ENCODE results near the gene ADCY5. TPM values are rescaled to one million over a fixed set of nuclear protein-coding genes. Genes with fewer than 3 reads are reported as not detected.

ADCY5 gene
- total RNA-seq, 2 donors from 2014 or later: 12.9 to 69.6 TPM

GRCh38 chr3:123372686-123373473 lies 76.0 kb downstream of the ADCY5 start:
- TF ChIP-seq POLR2A (IDR thresholded peaks at IDR 0.05) (no peak), CTCF (IDR thresholded peaks at IDR 0.05) (no peak), POLR2AphosphoS5 (IDR thresholded peaks at IDR 0.05) (no peak)
- Histone ChIP-seq H3K36me3 (no peaks in the 10 kb centered on the region), H3K4me3 (no peak overlapping the region), H3K9me3 (no peaks in the 10 kb centered on the region), H3K27ac (peak overlapping the region; percentile 39 to 60), H3K4me1 (replicated peaks) (no peaks in the 10 kb centered on the region), H3K27me3 (replicated peaks; ENCODE audit: insufficient read depth) (no peaks in the 10 kb centered on the region)
- DNase-seq (ENCODE audit: low spot score): no peak
- WGBS: 53% methylated on average over 7 of the region's 7 CpGs
- intact Hi-C loops (cut with DNase I): loop anchor here (5.0 kb wide), 1 partner anchor 41 kb away; no protein-coding TSS in a partner anchor

- Histone ChIP-seq H3K4me3 (no peak overlapping the region), H3K4me1 (replicated peaks) (no peaks in the 10 kb centered on the region), H3K36me3 (no peaks in the 10 kb centered on the region), H3K27ac (peak overlapping the region; percentile 39 to 60), H3K27me3 (replicated peaks; ENCODE audit: insufficient read depth) (no peaks in the 10 kb centered on the region), H3K9me3 (no peaks in the 10 kb centered on the region)
- TF ChIP-seq POLR2AphosphoS5 (IDR thresholded peaks at IDR 0.05) (no peak), POLR2A (IDR thresholded peaks at IDR 0.05) (no peak), CTCF (IDR thresholded peaks at IDR 0.05) (no peak)
- intact Hi-C loops (cut with DNase I): loop anchor here (5.0 kb wide), 1 partner anchor 40 kb away; no protein-coding TSS in a partner anchor
- no peak for DNase-seq (ENCODE audit: low spot score)
- WGBS: 56% methylated on average over 6 of the region's 6 CpGs
Measured at GRCh38 chr3:123371859-123372685, 76.8 kb downstream of the ADCY5 start.

- Histone ChIP-seq H3K4me3 (no peak overlapping the region), H3K4me1 (replicated peaks) (no peaks in the 10 kb centered on the region), H3K36me3 (no peaks in the 10 kb centered on the region), H3K27ac (peak overlapping the region in 1 of 2 donors; percentile 39), H3K9me3 (no peaks in the 10 kb centered on the region), H3K27me3 (replicated peaks; ENCODE audit: insufficient read depth) (no peaks in the 10 kb centered on the region)
- no peak for TF ChIP-seq CTCF (IDR thresholded peaks at IDR 0.05)
- TF ChIP-seq POLR2A (IDR thresholded peaks at IDR 0.05): no peak
- no peak for TF ChIP-seq POLR2AphosphoS5 (IDR thresholded peaks at IDR 0.05)
- WGBS: 84% methylated on average over 10 of the region's 10 CpGs
- intact Hi-C loops (cut with DNase I): loop anchor here (5.0 kb wide), 1 partner anchor 39 kb away; no protein-coding TSS in a partner anchor
- DNase-seq (ENCODE audit: low spot score): no peak
Measured at GRCh38 chr3:123371426-123371825, 77.5 kb downstream of the ADCY5 start.

GRCh38 chr3:123370819-123371218 lies 78.1 kb downstream of the ADCY5 start:
- WGBS: 51% methylated on average over 7 of the region's 7 CpGs
- intact Hi-C loops (cut with DNase I): loop anchor here (5.0 kb wide), 1 partner anchor 39 kb away; no protein-coding TSS in a partner anchor
- no peaks in the 10 kb centered on the region for H3K9me3 ChIP-seq
- no peak for TF ChIP-seq POLR2A (IDR thresholded peaks at IDR 0.05)
- no peak for TF ChIP-seq CTCF (IDR thresholded peaks at IDR 0.05)
- TF ChIP-seq POLR2AphosphoS5 (IDR thresholded peaks at IDR 0.05): no peak
- H3K27ac ChIP-seq: no peak overlapping the region
- H3K27me3 ChIP-seq (replicated peaks; ENCODE audit: insufficient read depth): no peaks in the 10 kb centered on the region
- DNase-seq (ENCODE audit: low spot score): no peak
- H3K36me3 ChIP-seq: no peaks in the 10 kb centered on the region
- no peaks in the 10 kb centered on the region for H3K4me1 ChIP-seq (replicated peaks)
- H3K4me3 ChIP-seq: no peak overlapping the region

All from prostate gland (tissue), 2 donors.